ENCODE data around the gene SCFD2. TPM values are rescaled to one million over a fixed set of nuclear protein-coding genes. Genes with fewer than 3 reads are reported as not detected.
"Not testable (repeated sequence)": the region's sequence is repeated elsewhere in the genome, so short reads cannot be mapped to it uniquely, and the experiment has no call there.

Gene SCFD2
- total RNA-seq, result 10 to 100 TPM; 33.2 to 73.7 TPM

DNA sequence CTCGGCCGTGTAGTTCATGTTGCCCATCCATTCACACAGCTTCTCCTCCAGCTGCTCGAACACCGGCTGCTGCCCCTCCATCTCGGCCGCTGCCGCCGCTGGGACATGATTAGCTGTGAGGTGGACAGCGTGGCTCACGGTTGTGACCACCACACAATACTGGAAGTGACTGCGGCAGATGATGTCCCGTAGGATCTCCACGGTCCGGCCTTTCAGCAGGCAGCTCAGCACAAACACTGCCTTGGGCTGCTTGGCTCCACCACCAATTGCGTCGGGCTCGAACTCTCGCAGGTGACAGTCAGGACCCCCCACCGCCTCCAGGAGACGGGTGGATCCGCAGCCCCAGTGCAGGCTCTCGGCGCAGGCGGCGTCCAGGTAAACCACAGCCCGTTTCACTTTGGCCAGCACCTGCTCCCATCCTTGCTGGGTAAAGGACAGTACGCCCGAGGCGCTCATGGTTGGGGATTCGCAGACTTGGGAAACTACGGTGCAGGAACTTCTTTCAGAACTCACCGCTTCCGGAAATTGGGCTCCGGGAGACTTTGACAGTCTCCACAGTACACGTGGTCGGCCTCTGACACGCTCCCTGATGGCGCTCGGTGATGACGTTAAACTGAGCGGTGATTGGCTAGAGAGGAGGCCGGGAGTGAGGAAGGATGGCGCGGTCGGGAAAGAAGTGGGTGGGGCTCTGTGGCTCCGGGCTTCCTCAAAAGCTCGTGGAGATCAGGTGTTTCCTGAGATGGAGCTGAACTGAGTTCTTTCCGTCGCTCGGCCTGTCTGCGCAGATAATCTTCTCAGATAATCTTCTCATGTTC is at the start of gene SCFD2:
SCFD2 (minus strand) TSS at position 576 of the 815 bp plus-strand sequence.
- DNase-seq (ENCODE audit: low spot score) (peak; percentile 98), ATAC-seq (peak; percentile 100)
- Mint-ChIP-seq H3K27ac (peak within 1 kb of the TSS; percentile 90 to 98), H3K36me3 (peaks cover 21% of the 10 kb centered on the region), H3K27me3 (peaks cover 22 to 31% of the 10 kb centered on the region in 2 donors), H3K9me3 (peaks cover 3% of the 10 kb centered on the region), H3K4me3 (peak within 1 kb of the TSS; percentile 97), H3K4me1 (ENCODE audit: low read depth in 2 of 2) (peaks cover 28 to 38% of the 10 kb centered on the region in 2 donors)

DNA sequence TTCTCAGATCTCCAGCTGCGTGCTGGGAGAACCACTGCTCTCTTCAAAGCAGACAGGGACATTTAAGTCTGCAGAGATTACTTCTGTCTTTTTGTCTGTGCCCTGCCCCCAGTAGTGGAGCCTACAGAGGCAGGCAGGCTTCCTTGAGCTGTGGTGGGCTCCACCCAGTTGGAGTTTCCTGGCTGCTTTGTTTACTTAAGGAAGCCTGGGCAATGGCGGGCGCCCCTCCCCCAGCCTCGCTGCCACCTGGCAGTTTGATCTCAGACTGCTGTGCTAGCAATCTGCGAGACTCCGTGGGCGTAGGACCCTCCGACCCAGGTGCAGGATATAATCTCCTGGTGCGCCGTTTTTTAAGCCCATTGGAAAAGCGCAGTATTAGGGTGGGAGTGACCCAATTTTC is 43.6 kb upstream of the SCFD2 start:
- not testable (repeated sequence) for H3K9me3 Mint-ChIP-seq; H3K27ac Mint-ChIP-seq; H3K27me3 Mint-ChIP-seq; DNase-seq (ENCODE audit: low spot score); H3K4me3 Mint-ChIP-seq; ATAC-seq
- H3K36me3 Mint-ChIP-seq, result peaks cover 19% of the 10 kb centered on the region
- H3K4me1 Mint-ChIP-seq (ENCODE audit: low read depth in 2 of 2), result peaks cover 42 to 47% of the 10 kb centered on the region in 2 donors

DNA sequence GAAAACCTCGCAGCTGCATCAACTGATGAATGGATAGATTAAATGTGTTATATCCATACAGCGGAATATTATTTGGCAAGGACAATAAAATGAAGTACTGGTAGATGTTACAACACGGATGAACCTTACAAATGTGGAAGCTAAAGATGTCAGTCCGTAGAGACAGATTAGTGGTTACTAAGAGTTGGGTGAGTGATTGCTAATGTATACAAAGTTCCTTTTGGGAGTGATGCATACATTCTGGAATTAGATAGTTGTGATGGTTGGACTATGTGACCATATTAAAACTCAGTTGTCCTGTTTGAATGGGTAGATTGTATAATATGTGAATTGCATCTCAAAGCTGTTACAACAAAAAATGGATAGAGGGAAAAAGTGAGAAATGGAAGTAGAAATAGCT is 14.4 kb upstream of the SCFD2 start:
- H3K9me3 Mint-ChIP-seq, result no peaks in the 10 kb centered on the region
- H3K4me3 Mint-ChIP-seq, result peak overlapping the region; percentile 97
- H3K36me3 Mint-ChIP-seq, result peaks cover 10% of the 10 kb centered on the region
- peaks cover 0 to under 1% of the 10 kb centered on the region in 2 donors for H3K27me3 Mint-ChIP-seq
- peak overlapping the region in 1 of 2 donors; percentile 97 for H3K27ac Mint-ChIP-seq
- ATAC-seq (no peak), DNase-seq (ENCODE audit: low spot score) (no peak)
- peaks cover 27 to 33% of the 10 kb centered on the region in 2 donors for H3K4me1 Mint-ChIP-seq (ENCODE audit: low read depth in 2 of 2)

DNA sequence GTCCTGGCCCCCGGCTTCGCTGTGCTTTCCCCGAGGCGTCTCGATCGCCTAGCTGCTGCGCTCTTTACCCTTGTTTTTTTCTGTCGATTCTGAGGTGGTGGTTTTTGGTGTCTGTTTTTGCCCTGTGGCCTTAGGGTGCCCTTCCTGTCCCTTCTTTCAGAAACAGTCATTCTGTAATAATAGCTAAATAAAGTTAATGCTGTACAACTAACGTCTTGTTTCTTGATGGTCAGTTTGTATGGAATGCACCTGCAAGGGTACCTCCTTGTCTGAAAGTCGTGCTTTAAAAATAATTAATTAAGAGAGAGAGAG is 12.3 kb upstream of the SCFD2 start:
- Mint-ChIP-seq H3K4me1 (ENCODE audit: low read depth in 2 of 2) (peaks cover 27 to 33% of the 10 kb centered on the region in 2 donors), H3K27ac (peak overlapping the region; percentile 95 to 97), H3K9me3 (no peaks in the 10 kb centered on the region), H3K27me3 (peaks cover 0 to 6% of the 10 kb centered on the region in 2 donors), H3K4me3 (peak overlapping the region; percentile 97), H3K36me3 (peaks cover 10% of the 10 kb centered on the region)
- DNase-seq (ENCODE audit: low spot score) (no peak), ATAC-seq (no peak)

DNA sequence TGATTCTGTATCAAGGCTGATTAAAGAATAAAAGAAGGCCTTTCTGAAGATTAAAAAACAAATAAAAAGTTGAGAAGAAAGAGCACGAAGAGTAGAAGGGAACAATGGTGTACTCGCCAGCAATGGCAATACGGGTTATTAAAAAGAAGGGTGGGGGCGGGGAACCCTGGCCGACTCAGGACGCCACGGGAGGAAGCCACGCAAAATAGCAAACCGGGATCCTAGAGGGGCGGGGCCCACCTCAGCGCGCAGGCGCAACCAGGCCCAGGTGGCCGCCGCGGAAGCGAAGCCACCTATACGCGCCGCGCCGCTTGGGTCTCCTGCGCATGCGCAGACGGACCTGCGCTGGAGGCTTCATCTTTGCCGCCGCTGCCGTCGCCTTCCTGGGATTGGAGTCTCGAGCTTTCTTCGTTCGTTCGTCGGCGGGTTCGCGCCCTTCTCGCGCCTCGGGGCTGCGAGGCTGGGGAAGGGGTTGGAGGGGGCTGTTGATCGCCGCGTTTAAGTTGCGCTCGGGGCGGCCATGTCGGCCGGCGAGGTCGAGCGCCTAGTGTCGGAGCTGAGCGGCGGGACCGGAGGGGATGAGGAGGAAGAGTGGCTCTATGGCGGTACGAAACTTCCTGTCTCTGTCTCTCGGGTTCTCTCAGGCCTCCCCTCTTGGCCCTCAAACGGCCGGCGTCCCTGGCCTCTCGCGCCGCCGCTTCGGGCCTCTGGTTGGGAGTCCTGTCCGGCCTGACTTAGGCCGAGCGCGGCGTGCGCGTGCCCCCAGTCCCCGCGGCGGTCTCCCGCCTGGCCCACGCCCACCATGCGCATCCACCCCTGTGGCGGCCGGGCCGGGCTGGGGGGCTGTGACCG is 11.7 kb upstream of the SCFD2 start, which contains the start of gene FIP1L1:
FIP1L1 (plus strand) TSS at position 323 of the 852 bp plus-strand sequence; CDS start at position 521, 198 bp downstream.
- peak; percentile 97 for DNase-seq (ENCODE audit: low spot score)
- H3K4me1 Mint-ChIP-seq (ENCODE audit: low read depth in 2 of 2), result peaks cover 27 to 33% of the 10 kb centered on the region in 2 donors
- peak within 1 kb of the TSS; percentile 97 for H3K4me3 Mint-ChIP-seq
- peak within 1 kb of the TSS; percentile 95 to 97 for H3K27ac Mint-ChIP-seq
- no peaks in the 10 kb centered on the region for H3K9me3 Mint-ChIP-seq
- H3K36me3 Mint-ChIP-seq, result peaks cover 10% of the 10 kb centered on the region
- peak; percentile 96 to 98 for ATAC-seq
- peaks cover 0 to 8% of the 10 kb centered on the region in 2 donors for H3K27me3 Mint-ChIP-seq

DNA sequence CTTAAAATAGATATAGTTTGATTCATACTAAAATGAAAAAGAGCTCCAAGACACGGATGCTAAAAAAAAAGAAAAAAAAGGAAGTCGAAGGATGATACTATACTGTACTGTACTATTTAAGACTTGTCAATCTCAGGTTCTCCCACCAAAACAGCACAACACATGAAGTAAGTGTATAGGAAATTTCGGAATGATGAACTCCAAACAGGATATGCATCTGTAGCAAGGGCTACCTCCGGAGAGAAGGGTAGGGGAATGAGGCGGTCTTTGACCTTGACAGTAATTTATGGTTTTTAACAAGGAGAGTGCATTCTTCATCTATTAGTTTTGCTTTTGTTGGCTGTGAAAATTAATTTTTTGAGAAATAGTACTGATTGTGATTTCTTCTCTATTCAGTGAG is 11.0 kb upstream of the SCFD2 start:
- Mint-ChIP-seq H3K27me3 (peaks cover 6 to 13% of the 10 kb centered on the region in 2 donors), H3K9me3 (no peaks in the 10 kb centered on the region), H3K4me3 (peak overlapping the region; percentile 97), H3K36me3 (peaks cover 10% of the 10 kb centered on the region), H3K4me1 (ENCODE audit: low read depth in 2 of 2) (peaks cover 27 to 33% of the 10 kb centered on the region in 2 donors), H3K27ac (peak overlapping the region; percentile 95 to 97)
- DNase-seq (ENCODE audit: low spot score) (no peak), ATAC-seq (no peak)

DNA sequence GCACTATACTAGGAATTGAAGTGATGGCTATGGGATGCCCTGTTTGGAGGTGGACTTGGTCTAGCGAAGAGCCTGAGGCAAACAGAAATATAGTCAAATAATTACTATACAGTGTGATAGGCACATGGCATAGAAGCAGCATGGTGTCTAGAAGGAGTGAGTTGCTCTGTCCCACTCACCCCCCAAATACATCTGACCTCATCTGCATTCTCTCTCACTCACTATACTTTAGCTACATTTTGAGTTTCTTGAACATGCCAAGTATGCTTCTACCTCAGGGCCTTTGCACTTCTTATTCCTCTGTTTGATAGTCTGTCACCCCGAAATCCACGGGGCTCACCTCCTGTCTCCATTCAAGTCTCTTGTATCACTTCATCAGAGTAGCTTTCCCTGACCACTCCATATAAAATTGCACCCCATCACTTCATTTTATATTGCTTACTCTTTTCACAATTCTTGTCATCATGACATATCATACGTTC is 9.0 kb upstream of the SCFD2 start:
- Mint-ChIP-seq H3K36me3 (peaks cover 10% of the 10 kb centered on the region), H3K27me3 (peaks cover 25% of the 10 kb centered on the region in 2 donors), H3K9me3 (no peaks in the 10 kb centered on the region), H3K27ac (no peak overlapping the region), H3K4me1 (ENCODE audit: low read depth in 2 of 2) (peaks cover 21 to 27% of the 10 kb centered on the region in 2 donors), H3K4me3 (no peak overlapping the region)
- no peak for ATAC-seq
- no peak for DNase-seq (ENCODE audit: low spot score)

DNA sequence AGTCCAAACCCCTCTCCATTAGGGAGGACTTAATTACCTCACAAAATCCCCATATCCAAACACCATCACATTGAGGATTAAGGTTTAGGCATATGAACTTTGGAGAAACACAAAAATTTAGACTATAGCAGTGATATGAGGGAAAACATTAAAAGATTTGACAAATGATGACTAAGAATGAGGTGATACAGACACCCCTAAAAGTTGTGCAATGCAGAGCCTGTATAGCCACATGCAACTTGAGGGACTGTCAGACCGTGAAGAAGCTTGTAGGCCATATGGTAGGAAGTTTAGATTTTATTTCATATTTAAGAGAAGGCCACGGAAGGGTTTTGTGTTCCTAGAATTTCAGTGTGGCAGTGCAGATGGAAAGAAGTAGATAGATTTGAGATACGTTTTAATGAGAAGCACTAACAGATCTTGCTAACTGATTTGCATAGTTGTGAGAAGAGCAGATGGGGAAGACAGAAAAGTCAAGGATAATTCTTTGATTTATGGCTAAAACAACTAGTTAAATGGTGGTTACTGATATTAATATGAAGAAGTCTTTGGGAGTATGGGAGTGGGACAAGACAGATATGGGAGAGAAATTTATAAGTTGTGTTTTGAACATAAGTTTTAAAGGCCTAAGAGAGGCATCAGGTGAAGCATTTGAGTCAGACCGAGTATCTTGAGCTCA is 6.1 kb upstream of the SCFD2 start:
- no peak overlapping the region for H3K4me3 Mint-ChIP-seq
- H3K9me3 Mint-ChIP-seq, result no peaks in the 10 kb centered on the region
- H3K27me3 Mint-ChIP-seq, result peaks cover 44 to 48% of the 10 kb centered on the region in 2 donors
- peaks cover 4% of the 10 kb centered on the region in 2 donors for H3K4me1 Mint-ChIP-seq (ENCODE audit: low read depth in 2 of 2)
- H3K36me3 Mint-ChIP-seq, result peaks cover 6% of the 10 kb centered on the region
- ATAC-seq (no peak), DNase-seq (ENCODE audit: low spot score) (no peak)
- no peak overlapping the region for H3K27ac Mint-ChIP-seq

DNA sequence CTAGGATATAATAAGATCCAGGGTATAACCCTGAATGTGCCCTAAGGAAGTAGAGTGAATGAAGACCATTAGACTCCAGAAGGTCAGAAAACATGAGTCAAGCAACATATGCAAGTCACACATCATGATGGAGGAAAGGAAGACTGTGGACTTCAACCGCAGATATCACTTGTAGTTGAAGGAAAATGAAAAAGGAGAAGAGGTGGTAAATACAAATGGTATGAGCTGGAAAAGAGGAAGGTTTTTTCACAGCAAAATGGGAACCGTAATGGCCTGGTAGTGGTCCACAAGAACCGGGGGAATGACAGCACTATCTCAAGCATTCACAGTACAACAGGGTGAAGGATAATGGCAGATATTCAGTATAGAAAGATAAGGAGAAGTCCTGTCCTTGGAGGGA is 5.2 kb upstream of the SCFD2 start:
- Mint-ChIP-seq H3K27ac (no peak overlapping the region), H3K9me3 (peaks cover 3% of the 10 kb centered on the region), H3K4me3 (no peak overlapping the region)

DNA sequence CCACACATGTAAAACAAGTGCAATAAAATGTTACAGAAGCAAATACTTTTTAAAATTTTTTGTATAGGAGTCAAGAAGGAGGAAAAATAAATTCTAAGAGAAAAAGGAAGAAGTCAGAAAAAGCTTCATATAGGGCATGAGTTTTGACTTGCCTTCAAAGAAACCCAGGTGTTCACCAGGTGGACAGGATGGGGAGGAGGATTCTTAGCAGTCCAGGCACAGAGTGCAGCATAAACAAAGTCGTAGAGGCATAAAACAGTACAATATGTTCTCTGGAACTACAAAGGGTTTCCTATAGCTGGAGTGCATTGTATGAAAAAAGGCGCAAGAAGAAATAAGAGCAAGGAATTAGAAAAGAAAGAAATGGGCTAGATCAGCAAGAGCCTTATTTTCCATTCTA is 1.9 kb upstream of the SCFD2 start:
- H3K4me1 Mint-ChIP-seq (ENCODE audit: low read depth in 2 of 2), result peaks cover 14 to 23% of the 10 kb centered on the region in 2 donors
- H3K9me3 Mint-ChIP-seq, result peaks cover 3% of the 10 kb centered on the region
- no peak overlapping the region for H3K27ac Mint-ChIP-seq
- DNase-seq (ENCODE audit: low spot score), result no peak
- H3K4me3 Mint-ChIP-seq, result no peak overlapping the region
- no peak for ATAC-seq
- H3K27me3 Mint-ChIP-seq, result peaks cover 35 to 48% of the 10 kb centered on the region in 2 donors
- H3K36me3 Mint-ChIP-seq, result peaks cover 7% of the 10 kb centered on the region

More for the DNA sequence above, 5.2 kb upstream of the SCFD2 start:
- Mint-ChIP-seq H3K36me3 (peaks cover 6% of the 10 kb centered on the region), H3K4me1 (ENCODE audit: low read depth in 2 of 2) (peaks cover 7 to 8% of the 10 kb centered on the region in 2 donors), H3K27me3 (peaks cover 44 to 48% of the 10 kb centered on the region in 2 donors)
- ATAC-seq (no peak), DNase-seq (ENCODE audit: low spot score) (no peak)

DNA sequence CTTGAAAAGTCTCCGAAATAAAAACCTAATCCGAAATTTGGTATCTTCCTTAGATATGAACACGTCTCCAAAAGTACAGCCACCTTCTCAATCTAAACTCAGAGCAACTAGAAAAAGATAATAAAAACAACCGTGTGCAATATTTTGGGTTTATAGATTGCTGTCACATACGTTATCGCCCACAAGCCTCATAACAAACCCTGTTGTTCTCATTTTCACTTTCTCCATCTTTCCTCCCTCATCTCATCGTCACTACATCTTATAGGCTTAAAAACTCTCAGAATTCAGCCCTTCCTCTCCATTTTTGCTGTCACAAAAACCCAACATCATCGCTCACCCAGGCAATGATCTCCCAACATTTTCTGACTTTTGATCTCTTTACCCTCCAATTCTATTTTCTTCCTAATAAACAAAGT is 448 bp upstream of the SCFD2 start:
- H3K27me3 Mint-ChIP-seq, result peaks cover 28 to 37% of the 10 kb centered on the region in 2 donors
- no peak for DNase-seq (ENCODE audit: low spot score)
- H3K4me3 Mint-ChIP-seq, result peak overlapping the region; percentile 97
- H3K4me1 Mint-ChIP-seq (ENCODE audit: low read depth in 2 of 2), result peaks cover 24 to 34% of the 10 kb centered on the region in 2 donors
- peaks cover 3% of the 10 kb centered on the region for H3K9me3 Mint-ChIP-seq
- H3K27ac Mint-ChIP-seq, result peak overlapping the region; percentile 90 to 98
- ATAC-seq, result no peak
- peaks cover 16% of the 10 kb centered on the region for H3K36me3 Mint-ChIP-seq

DNA sequence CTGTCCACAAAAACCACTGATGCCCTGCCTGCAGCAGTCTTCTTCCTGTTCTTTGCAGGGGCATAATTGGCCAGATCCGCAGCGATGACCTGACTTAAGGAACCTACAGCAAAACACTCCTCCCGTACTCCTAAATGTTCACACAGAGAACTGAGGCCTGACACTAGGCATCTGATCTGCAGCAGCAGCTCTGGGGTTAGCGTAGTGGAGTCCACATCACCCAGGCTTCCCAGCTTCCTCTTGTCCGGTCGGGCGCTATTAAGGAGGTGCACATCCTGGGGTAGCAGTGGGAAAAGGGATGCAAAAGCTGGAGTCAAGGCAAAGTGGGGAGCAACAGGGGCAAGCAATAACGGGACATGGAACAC is 758 bp downstream of the SCFD2 start:
- H3K27ac Mint-ChIP-seq, result peak overlapping the region; percentile 90 to 98

DNA sequence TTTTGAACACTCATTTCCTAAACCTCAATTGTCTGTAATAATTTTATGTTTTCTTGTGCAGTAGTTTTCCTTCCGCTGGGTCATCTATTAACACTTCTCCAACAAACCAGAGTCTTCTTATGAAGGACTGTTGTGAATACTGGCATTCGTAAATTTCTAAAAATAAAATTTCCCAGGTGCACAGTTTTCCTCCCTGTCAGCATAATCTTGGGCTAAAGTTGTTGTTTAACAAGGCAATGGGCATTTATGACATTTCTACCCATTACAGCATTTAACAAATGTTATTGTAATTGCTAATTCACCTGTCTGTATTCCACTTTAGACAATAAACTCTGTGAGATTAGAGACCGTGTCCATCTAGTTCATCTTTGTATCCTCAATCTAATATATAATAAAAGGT is 1.2 kb downstream of the SCFD2 start:
- Mint-ChIP-seq H3K36me3 (peaks cover 17% of the 10 kb centered on the region), H3K9me3 (peaks cover 3% of the 10 kb centered on the region), H3K4me1 (ENCODE audit: low read depth in 2 of 2) (peaks cover 37 to 46% of the 10 kb centered on the region in 2 donors), H3K27me3 (peaks cover 16 to 22% of the 10 kb centered on the region in 2 donors), H3K27ac (peak overlapping the region; percentile 90 to 98), H3K4me3 (peak overlapping the region; percentile 97)
- DNase-seq (ENCODE audit: low spot score) (no peak), ATAC-seq (no peak)

More for the DNA sequence above, 758 bp downstream of the SCFD2 start:
- H3K27me3 Mint-ChIP-seq, result peaks cover 21 to 27% of the 10 kb centered on the region in 2 donors
- DNase-seq (ENCODE audit: low spot score), result no peak
- peaks cover 22% of the 10 kb centered on the region for H3K36me3 Mint-ChIP-seq
- peak overlapping the region; percentile 97 for H3K4me3 Mint-ChIP-seq
- peak in 1 of 2 donors; percentile 37 for ATAC-seq
- peaks cover 33 to 42% of the 10 kb centered on the region in 2 donors for H3K4me1 Mint-ChIP-seq (ENCODE audit: low read depth in 2 of 2)
- peaks cover 3% of the 10 kb centered on the region for H3K9me3 Mint-ChIP-seq

Data from natural killer cell treated with Interleukin-12 subunit alpha and Interleukin-12 subunit beta and Interleukin-15 and Interleukin-18, amount 100 ng/mL, for 72 hours (primary cell).